NK-92 (cell line): ENCODE results near the gene HAVCR2.
"Not testable (repeated sequence)": the region's sequence is repeated elsewhere in the genome, so short reads cannot be mapped to it uniquely, and the experiment has no call there.

Source experiments
- DNase-seq: peaks from one replicate; lab custom pipeline; 2025; ENCODE audit not compliant: unreplicated experiment; lab: John Stamatoyannopoulos, UW

The HAVCR2 gene

DNA sequence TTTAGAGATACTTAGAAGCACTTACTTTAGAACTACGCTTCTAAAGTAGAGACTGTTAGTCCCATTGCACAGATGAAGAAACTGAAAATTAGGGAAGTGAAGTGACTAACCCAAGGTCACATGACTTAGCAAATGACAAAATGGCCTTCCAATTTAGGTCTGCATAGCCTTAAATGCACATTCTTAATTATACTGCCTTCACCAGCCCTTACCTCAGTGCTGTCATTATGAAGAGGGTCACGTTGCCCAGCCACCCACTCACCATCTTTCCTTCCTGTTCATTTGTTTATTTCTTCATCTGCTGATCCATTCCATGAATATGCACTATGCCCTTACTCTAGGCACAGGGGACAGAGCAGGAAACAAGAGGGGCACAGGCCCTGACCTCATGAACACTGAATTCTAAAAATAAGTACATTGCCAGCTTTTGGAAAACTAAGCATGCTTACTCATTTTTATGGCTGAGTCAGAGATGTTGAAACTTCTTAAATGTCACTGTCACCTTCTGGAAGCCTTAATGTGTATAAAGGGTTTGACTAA is 8.6 kb downstream of the HAVCR2 start:
- no peak for DNase-seq

DNA sequence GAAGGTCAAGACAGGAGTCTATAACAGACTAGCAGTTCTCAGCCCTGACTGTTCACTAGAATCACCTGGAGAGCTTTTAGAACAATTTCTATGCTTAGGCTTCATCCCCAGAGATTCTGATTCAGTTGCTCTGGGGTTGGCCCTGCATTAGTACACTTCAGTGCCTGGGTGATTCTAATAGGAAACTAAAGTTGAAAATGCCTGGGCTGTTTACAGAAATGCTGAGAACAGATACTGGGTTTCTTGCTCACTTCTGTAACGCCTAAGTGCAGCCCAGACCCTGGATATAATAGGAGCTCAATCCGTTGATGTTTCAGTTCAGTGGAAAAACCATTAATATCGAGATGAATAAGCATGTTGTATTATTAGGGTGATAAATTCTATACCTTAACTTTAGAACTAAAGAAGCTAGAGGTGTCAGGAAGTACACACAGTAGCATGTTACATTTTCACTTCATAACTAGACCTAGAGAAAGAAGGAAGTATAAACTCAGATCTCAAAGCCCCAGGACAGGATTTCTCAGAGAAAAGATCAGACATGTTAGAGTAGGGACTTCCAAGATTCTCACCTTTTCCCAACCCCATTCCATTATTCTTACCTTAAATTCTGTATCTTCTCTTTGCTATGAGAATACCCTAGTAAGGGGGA is 20.4 kb downstream of the HAVCR2 start:
- DNase-seq, result no peak

DNA sequence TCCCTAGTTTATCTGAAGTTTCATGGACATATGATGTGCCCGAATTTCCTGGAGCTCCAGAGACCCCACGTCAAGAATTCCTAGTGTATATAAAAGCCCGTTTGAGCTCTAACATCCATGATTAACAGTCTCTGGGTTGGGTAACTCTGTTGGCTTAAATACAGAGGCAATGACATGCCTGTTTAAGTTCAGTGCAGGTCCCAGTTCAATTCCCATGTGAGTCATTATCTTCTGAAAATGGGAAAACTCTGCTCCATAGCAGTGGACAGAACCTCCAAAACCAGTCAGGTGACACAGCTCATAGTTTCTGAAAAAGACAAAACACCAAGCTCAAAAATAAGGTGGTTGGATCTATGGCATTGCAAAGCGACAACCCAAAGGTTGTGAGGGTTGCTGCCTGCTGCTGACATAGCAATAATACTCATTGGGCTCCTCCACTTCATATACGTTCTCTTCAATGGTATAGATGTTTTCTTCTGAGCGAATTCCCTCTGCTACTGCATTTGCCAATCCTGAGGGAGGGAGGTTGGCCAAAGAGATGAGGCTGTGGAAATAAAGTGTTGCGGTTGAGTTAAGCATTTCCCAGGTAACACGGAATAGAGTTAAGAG is 22.0 kb downstream of the HAVCR2 start:
- DNase-seq, result no peak

DNA sequence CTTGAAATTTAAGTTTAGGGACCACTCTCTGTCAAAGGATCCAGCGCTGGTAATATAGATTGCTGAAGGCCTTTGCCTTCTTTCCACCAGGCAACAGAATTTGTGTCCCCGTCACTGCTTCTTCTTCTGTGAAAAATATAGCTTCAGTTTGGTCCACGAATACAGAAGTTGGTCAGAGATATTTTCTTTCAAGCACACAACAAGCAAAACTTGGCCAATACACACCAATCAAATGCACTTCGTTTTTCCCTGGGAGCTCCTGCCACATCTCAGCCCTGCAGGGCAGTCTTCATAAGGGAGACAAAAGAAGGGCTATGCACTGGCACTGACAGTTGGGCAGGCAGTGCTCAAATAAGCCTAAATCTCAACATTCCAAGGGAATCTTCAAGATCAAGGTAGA is 22.9 kb downstream of the HAVCR2 start:
- no peak for DNase-seq

DNA sequence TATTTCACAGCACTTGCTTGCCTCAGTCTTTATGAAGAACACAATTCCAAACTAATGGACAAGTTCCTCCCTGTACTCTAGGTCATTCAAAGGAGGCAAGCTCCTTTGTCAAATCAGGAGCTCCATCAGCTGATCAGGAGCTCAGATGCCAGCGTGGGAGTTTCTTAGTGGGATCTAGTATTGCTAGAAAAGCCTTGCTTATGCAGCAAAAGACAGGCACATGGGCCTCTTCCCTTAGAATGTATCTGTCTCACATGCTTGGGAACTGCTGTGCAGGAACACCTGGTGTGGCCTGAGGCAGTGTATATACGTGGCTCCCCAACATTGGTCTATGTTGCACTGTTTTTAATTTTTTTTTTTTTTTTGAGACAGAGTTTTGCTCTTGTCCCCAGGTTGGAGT is 28.6 kb downstream of the HAVCR2 start:
- DNase-seq, result no peak

DNA sequence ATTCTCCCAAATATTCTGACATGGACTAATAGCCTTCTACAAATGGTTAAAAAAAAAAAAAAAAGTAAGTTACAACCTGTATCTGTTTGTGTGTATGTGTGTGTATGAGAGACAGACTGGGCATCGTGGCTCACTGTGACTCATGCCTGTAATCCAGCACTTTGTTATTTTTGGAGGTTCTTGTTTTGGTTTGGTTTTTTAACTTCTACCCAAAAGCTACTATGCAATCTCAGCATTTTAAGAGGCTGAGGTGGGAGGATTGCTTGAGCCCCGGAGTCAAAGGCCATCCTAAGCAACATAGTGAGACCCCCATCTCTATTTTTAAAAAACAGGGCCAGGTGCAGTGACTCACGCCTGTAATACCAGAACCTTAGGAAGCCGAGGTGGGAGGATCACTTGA is 32.3 kb downstream of the HAVCR2 start:
- DNase-seq, result no peak

DNA sequence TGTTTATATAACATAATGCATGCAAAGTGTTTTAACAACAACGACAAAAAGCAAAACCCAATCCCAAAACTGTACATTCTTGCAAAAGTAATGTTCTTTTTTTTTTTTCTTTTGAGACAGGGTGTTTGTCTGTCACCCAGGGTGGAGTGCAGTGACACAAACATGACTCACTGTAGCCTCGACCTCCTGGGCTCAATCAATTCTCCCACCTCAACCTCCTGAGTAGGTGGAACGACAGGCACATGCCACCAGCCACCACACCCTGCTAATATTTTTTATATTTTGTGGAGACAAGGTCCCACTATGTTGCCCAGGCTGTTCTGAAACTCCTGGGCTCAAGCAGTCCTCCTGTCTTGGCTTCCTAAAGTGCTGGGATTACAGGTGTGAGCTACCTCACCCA is 36.3 kb downstream of the HAVCR2 start:
- no peak for DNase-seq

DNA sequence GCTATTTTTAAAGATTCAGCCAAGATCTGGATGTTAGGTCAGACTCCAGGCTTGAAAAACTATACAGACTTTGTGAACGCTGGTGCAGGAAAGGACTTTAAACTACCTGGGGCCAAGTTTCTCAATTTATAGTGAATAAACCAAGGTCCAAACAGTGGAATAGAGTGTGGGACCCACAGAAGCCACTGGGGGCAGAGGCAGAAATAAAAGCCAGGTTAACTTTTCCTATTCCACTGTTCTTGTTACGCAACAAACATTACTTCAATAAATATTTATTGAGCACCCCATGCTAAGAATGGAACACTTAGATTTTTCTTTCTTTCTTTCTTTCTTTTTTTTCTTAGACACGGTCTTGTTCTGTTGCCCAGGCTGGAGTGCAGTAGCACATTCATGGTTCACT is 38.9 kb downstream of the HAVCR2 start:
- no peak for DNase-seq

DNA sequence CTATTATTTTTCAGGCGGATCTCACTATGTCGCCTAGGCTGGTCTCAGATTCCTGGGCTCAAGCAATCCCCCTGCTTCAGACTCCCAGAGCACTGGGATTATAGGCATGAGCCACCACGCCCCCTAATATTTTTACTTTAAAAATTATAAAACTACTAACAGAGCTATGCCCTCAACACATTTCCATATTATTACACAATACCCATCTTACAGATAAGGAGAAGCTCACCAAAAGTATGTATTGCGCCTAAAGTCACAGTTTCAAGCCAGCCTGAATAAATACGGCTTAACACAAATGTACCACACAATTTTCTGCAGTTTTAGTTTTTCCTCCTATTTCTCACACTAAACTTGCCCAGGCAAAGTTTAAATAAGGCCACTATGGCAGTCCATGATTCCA is 40.1 kb downstream of the HAVCR2 start:
- DNase-seq, result no peak

DNA sequence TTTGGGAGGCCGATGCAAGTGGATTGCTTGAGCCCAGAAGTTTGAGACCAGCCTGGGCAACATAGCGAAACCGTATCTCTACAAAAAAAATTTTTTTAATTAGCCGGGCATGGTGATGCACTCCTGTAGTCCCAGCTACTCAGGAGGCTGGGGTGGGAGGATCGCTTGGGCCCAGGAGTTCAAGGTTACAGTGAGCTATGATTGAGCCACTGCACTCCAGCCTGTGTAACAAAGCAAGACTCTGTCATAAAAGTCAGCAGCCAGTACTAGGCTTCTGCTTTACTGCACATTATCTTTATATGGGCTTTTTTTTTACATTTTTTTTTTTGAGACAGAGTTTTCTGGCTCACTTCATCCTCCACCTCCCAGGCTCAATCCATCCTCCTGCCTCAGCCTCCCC is 40.5 kb downstream of the HAVCR2 start:
- DNase-seq, result no peak

DNA sequence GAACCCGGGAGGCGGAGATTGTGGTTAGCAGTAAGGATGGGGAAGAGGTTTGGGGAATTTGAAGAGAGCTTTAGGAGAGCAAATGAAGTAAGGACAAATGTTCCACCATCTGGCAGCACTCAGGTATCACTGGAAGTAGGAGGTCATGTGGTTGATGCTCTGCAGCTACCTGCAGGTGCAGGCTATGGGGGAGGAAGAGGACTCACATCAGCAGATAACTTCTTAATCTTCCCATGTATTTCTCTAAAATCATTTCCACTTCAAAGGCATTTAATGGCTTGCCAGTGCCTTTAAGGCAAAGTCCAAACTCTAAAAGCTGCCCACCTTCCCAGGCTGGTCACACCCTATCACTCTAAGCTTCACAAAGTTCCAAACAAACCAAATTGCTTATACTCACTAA is 41.8 kb downstream of the HAVCR2 start:
- no peak for DNase-seq

DNA sequence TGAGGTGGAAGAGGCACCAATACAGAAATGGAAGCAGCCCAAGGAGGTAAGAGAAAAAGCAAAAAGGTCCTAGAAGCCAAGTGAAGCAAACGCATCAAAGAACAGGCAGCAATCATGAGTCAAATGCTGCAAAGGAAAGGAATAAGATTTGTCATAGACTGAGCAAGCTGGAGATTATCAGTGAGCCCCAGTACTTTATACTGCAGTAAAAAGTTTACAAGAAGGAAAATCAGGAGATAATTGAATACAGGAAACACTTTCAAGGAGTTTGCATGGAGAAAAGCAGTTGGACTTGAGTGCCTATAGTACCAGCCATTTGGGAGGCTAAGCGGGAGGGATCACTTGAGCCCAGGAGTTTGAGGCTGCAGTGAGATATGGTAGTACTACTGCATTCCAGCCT is 42.8 kb downstream of the HAVCR2 start:
- DNase-seq, result no peak

DNA sequence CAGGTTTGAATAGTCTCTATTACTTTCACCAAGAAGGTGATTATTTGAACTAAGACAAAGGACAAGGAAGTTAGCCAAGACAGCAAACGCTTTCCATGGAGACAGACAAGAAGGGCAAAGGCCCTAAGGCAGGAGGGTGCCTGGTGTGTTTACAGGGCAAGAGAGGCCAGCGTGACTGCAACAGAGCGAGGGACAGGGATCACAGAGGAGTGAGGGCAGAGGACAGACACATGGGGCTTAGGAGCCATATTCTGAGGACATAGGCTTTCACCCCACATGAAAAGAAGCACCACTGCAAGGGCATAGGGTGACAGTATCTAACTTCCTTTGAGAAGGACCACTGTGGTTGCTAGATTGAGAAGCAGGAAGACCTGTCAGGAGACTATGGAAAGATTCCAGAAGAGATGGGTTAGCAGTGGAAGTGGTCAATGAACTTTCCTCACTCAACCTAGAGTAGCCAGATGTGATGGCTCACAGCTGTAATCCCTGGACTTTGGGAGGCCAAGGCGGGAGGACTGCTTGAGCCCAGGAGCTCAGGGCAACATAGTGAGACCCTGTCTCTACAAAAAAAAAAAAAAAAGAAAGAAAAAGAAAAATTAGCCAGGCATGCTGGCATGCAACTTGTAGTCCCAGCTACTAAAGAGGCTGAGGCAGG is 44.9 kb downstream of the HAVCR2 start:
- no peak for DNase-seq

DNA sequence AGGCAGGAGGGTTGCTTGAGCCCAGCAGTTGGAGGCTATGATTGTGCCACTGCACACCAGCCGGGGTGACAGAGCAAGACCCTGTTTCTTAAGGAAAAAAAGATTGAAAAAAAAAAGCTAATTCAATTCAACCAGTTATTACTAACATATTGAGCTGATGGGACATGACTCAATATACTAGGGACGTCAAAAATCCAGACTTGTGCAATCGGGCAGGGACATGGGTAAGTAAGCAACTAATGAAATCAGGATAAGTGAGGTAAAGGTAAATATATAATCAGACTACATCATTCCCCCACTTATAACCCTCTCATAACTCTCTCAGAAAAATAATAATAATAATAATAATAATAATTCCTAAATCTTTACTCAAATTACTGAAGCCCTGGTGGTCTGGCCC is 49.0 kb downstream of the HAVCR2 start:
- no peak for DNase-seq

DNA sequence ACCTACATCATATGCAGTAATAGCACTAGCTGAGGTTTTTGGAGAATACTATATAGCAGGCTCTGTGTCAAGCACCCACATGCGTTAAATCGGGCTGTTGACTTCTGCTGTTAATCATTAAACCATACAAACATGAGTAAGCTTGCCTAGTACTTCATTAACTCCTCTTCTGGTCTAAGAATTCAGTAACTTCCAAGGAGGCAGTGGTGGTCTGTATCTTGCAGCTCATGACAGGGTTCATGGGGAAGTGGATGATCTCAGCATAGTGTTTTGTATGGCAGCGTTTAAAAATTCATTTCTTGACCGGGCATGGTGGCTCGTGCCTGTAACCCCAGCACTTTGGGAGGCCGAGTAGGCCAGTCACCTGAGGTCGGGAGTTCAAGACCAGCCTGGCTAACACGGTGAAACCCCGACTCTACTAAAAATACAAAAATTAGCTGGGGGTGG is 49.7 kb downstream of the HAVCR2 start, which contains the start of gene HAVCR1:
HAVCR1 (minus strand) TSS at position 24 of the 447 bp plus-strand sequence. CDS start 1,173 bp downstream, outside the sequence.
- no peak for DNase-seq

DNA sequence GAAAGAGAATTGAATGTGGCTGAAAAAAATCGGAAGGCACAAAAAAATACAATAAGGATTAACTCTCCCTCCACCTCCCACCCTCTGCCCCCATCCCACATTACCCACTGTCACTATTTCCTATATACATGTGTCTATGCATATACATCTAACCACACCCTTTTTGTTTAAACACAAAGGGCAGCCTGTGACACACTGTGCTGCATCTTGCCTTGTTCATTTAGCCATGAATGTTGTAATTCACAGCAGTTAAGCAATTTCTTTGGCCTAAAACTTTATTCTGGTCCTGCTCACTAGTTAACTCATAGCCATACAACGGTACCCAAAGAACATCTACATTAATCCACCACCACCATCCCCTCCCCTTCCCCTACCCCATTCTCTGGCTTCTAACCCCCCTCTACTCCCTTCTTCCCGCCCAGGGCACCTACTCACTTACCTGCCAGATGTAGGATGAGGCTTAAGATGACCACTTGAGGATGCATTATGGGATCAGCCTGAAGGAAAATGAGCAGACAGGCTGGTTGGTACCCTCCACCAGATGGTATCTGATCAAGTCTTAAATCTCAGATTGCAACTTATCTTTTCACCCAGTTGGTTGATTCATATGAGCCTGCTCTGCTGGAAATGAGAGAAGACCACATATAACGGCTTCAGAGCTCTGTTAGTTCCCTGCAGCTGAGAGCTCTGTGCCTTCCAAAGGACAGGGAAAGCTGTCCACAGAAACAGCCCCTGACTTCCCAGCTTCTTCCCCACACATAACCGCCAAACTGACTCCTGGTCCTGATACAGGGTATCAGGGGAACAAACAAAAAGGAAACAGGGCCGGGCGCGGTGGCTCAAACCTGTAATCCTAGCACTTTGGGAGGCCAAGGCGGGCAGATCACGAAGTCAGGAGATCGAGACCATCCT is 51.1 kb downstream of the HAVCR2 start:
- DNase-seq, result no peak

DNA sequence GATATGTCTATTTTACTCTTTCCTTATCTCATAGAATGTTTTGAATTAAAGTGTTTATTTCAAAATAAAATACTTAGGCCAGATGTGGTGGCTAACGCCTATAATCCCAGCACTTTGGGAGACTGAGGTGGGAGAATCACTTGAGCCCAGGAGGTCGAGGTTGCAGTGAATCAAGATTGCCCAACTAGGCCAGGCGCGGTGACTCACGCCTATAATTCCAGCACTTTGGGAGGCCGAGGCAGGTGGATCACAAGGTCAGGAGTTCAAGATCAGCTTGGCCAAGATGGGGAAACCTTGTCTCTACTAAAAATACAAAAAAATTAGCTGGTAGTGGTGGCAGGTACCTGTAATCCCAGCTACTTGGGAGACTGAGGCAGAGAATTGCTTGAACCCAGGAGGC is 52.0 kb downstream of the HAVCR2 start:
- not testable (repeated sequence) for DNase-seq

DNA sequence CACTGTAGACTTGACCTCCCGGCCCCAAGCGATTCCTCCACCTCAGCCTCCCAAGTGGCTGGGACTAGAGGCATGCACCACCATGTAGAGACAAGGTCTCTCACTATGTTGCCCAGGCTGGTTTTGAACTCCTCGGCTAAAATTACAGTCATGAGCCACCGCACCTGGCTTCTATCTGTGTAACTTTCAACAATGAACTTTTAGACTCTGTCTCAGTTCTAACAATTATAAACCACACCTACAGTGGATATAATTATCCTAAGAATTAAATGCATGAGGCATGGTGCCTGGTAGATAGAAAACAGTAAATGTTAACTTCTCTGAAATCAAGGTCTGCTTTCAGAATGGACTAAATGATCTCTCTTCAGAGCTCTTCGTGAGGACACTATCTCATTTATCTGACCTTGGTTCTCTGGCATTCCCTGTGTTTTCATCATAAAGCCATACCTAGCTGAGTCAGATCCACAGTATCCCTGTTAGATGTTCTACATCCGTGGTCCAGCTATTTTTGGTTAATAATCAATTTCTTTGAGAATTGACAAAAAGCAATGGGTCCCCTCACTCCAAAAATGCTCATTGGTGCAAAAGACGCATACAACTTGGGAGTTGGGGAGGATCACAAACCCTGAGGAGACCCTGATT is 57.1 kb downstream of the HAVCR2 start:
- DNase-seq, result no peak

DNA sequence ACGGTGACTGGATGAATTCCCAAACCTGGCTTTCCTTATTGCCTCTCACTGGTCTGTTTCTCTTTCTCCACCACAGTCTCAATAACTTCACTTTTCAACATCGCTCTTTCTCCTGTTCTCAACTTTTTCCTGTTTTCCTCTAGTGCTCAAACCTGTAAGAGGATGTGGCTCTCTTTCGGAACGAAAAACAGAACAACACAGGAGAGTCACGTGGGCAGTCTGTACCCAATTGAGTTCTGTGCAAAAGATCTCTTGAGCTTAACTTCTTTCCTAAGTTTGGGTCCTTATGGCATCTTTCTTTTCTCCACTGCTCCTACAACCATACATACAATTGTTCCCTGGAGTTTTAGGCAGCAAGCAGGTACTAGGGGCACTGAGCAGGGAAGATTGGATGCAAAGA is 58.8 kb downstream of the HAVCR2 start:
- no peak for DNase-seq

DNA sequence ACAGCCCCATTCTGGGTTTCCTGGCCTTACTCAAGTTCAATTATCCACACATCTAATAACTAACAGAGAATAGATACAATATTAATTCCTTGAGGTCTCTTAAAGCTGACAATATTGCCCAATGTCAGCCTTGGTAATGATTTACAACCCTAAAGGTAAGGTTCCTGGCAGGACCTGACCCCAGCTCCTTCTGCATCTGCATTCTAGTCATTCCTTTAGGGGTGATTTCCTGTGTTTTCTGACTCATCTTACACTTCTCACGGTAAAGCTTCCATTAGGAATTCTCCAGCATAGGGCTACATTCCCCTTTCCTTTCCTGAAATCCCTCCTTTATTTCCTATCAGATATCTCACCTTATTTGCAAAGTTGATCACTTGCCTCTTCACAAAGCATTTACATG is 59.2 kb downstream of the HAVCR2 start:
- DNase-seq, result no peak

DNA sequence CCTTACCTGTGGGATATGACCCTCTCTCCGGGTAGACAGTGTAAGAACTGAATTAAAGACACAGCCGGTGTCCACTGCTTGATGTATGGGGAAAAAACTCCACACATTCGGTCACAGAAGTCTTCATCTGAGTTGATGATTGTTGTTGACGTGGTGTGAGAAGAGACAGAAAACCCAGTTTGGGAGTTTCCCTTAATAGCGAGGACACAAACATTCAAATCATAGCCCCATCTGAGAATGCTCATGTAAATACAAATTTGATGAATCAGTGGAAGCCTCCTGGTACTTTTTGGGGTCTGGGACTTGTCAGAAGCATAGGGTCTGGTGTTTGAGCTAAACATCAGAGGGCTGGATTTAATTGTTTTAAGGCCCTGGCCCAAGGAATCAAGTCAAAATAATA is 60.9 kb downstream of the HAVCR2 start:
- DNase-seq, result no peak
